Measurements from ENCODE around the gene CASP14. TPM values are rescaled to one million over a fixed set of nuclear protein-coding genes. Genes with fewer than 3 reads are reported as not detected.

CASP14 gene
- total and polyA plus RNA-seq, 2 of the 8 experiments (the other 6 are each of a cell fraction or from before 2014, with no cell fraction given) = not detected

DNA sequence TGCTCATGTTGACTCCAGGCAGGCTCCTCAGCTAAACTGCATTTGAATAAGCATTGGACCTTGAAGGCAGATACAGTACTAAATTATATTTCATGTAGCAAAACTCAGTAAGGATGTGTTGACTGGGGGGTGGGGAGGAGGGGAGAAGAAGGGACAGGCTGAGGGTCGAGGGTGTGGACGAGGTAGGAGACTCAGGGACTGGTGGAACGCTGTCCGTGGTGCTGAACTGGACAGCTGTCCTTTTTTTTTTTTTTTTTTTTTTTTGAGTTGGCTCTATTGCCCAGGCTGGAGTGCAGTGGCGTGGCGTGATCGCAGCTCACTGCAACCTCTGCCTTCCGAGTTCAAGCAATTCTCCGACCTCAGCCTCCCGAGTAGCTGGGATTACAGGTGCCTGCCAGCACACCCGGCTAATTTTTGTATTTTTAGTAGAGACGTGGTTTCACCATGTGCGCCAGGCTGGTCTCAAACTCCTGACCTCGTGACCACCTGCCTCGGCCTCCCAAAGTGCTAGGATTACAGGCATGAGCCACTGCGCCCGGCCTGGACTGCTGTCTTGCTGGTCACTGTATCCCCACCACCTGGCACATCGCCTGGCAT, 33.2 kb upstream of the CASP14 start:
- Histone ChIP-seq H3K27me3 (replicated peaks in 1 of 4; ENCODE audit: control insufficient read depth in 3 of 4, extremely low read depth in 1 of 4, insufficient read depth in 3 of 4, low read length in 3 of 4) (peaks cover 0 to 22% (median 10%) of the 10 kb centered on the region in 4 experiments; a peak in 6 of 7 replicates), H3K56ac (replicated peaks; ENCODE audit: insufficient read length, low read depth, low read length) (no peak overlapping the region), H2BK20ac (ENCODE audit: low read length) (no peak overlapping the region), H4K20me1 (replicated peaks in 1 of 2; ENCODE audit: control insufficient read depth in 1 of 2, insufficient read depth in 2 of 2, low read length in 2 of 2) (peaks cover 0 to 4% of the 10 kb centered on the region in 2 experiments), H4K91ac (replicated peaks; ENCODE audit: insufficient read length, low read length) (no peak overlapping the region), H3K4me2 (ENCODE audit: insufficient read depth in 1 of 2, low read depth in 2 of 2, low read length in 2 of 2) (no peak overlapping the region), H2BK12ac (ENCODE audit: low read depth, low read length) (no peak overlapping the region), H4K5ac (ENCODE audit: insufficient read length, low read depth, low read length) (no peak overlapping the region), H3K4ac (replicated peaks; ENCODE audit: insufficient read length, low read depth, low read length) (no peak overlapping the region), H3K18ac (ENCODE audit: extremely low read depth, low read length) (no peak overlapping the region), H2AFZ (ENCODE audit: low read length) (no peak overlapping the region), H3K36me3 (ENCODE audit: control insufficient read depth in 2 of 4, insufficient read depth in 4 of 4, low read length in 3 of 4) (no peaks in the 10 kb centered on the region), H3K4me1 (replicated peaks in 1 of 4; ENCODE audit: control insufficient read depth in 3 of 4, insufficient read depth in 4 of 4, low read length in 3 of 4) (no peaks in the 10 kb centered on the region), H2BK5ac (ENCODE audit: low read depth, low read length) (no peak overlapping the region), H4K8ac (ENCODE audit: extremely low read depth, insufficient read depth, low read length) (no peak overlapping the region), H2BK15ac (ENCODE audit: low read length) (no peak overlapping the region), H3K27ac (ENCODE audit: low read depth, low read length) (no peak overlapping the region), H3K9me3 (ENCODE audit: insufficient read depth in 2 of 2, low read depth in 1 of 2, low read length in 1 of 2) (peaks cover 0 to 2% of the 10 kb centered on the region in 2 experiments; a peak in 1 of 4 replicates), H3K23me2 (ENCODE audit: low read depth, low read length) (peaks cover 3% of the 10 kb centered on the region; the same call in 1 of the 2 replicates), H2AK5ac (ENCODE audit: low read depth, low read length) (no peak overlapping the region), H3K79me2 (ENCODE audit: control insufficient read depth in 1 of 2, insufficient read depth in 2 of 2, low read length in 2 of 2) (no peaks in the 10 kb centered on the region), H3K14ac (ENCODE audit: insufficient read length) (no peak overlapping the region), H3K4me3 (ENCODE audit: extremely low read depth in 1 of 4, insufficient read depth in 2 of 4, low read depth in 3 of 4, low read length in 4 of 4) (no peak overlapping the region), H3K23ac (ENCODE audit: insufficient read length) (no peak overlapping the region), H2BK120ac (replicated peaks; ENCODE audit: low read depth, low read length) (no peak overlapping the region), H3K79me1 (ENCODE audit: low read depth, low read length) (no peaks in the 10 kb centered on the region), H3K9ac (replicated peaks in 1 of 4; ENCODE audit: extremely low read depth in 1 of 4, low read depth in 3 of 4, low read length in 3 of 4) (no peak overlapping the region)
- 55% methylated on average over 12 of the region's 18 CpGs; no CpG with 5 or more reads in 1 of the 2 experiments for WGBS, 2 experiments (ENCODE audit: extremely low coverage in 1 of 2, insufficient coverage in 1 of 2, insufficient read length in 1 of 2, insufficient replicate concordance in 2 of 2, low coverage in 1 of 2, low lambda C conversion rate in 2 of 2, missing lambda C conversion rate in 1 of 2)
- no peak for FAIRE-seq
- ChIA-PET POLR2A (ENCODE audit: partially characterized antibody) (no interaction called here), CTCF (ENCODE audit: partially characterized antibody) (interaction anchor here (0.8 to 0.9 kb wide), 2 partner anchors 10 to 230 kb away, joined by 4 to 5 read pairs; no protein-coding TSS in a partner anchor)
- DNase-seq (ENCODE audit: low read depth in 1 of 2, low spot score in 2 of 2) = no peak
- TF ChIP-seq, protein P1, sequence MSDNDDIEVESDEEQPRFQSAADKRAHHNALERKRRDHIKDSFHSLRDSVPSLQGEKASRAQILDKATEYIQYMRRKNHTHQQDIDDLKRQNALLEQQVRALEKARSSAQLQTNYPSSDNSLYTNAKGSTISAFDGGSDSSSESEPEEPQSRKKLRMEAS (IDR thresholded peaks at IDR 0.05) = no peak
